HG02798 (cell line): ENCODE measurements around the gene CCNL1.
"Not testable (repeated sequence)": the region's sequence is repeated elsewhere in the genome, so short reads cannot be mapped to it uniquely, and the experiment has no call there.

ENCODE experiments used
- ATAC-seq: cut with Tn5 transposase; IDR thresholded peaks from one replicate; pipeline ENCODE4 v1.9.1; 2021; ENCODE audit warnings: mild to moderate bottlenecking; ENCODE audit not compliant: unreplicated experiment, poor library complexity

Gene CCNL1

GRCh38 chr3:157109267-157110141 lies 50.4 kb downstream of the CCNL1 start:
- no peak for ATAC-seq

GRCh38 chr3:157107644-157108133 lies 52.3 kb downstream of the CCNL1 start:
- ATAC-seq = no peak

GRCh38 chr3:157107037-157107436 lies 52.9 kb downstream of the CCNL1 start:
- ATAC-seq = no peak

GRCh38 chr3:157104928-157105652 lies 54.9 kb downstream of the CCNL1 start:
- peak; percentile 71 for ATAC-seq

GRCh38 chr3:157104521-157104920 lies 55.4 kb downstream of the CCNL1 start:
- ATAC-seq = no peak

- ATAC-seq = no peak
Observed at GRCh38 chr3:157103860-157104259, 56.1 kb downstream of the CCNL1 start.

- ATAC-seq = peak; percentile 90
Observed at GRCh38 chr3:157103280-157103679, 56.7 kb downstream of the CCNL1 start.

- ATAC-seq = not testable (repeated sequence)
Observed at GRCh38 chr3:157102595-157102994, 57.4 kb downstream of the CCNL1 start.

- ATAC-seq = no peak
Observed at GRCh38 chr3:157102098-157102497, 57.8 kb downstream of the CCNL1 start.

GRCh38 chr3:157101486-157101885 lies 58.5 kb downstream of the CCNL1 start:
- ATAC-seq = no peak

GRCh38 chr3:157100608-157101396 lies 59.1 kb downstream of the CCNL1 start:
- ATAC-seq = no peak

- ATAC-seq = no peak
Observed at GRCh38 chr3:157100096-157100477, 59.9 kb downstream of the CCNL1 start.

- ATAC-seq = no peak
Observed at GRCh38 chr3:157099326-157100095, 60.4 kb downstream of the CCNL1 start.

- ATAC-seq = no peak
Observed at GRCh38 chr3:157098823-157099185, 61.1 kb downstream of the CCNL1 start.

GRCh38 chr3:157098121-157098822 lies 61.7 kb downstream of the CCNL1 start:
- ATAC-seq = peak; percentile 33
